ENCODE measurements around the gene ZC2HC1B.

Gene ZC2HC1B

DNA sequence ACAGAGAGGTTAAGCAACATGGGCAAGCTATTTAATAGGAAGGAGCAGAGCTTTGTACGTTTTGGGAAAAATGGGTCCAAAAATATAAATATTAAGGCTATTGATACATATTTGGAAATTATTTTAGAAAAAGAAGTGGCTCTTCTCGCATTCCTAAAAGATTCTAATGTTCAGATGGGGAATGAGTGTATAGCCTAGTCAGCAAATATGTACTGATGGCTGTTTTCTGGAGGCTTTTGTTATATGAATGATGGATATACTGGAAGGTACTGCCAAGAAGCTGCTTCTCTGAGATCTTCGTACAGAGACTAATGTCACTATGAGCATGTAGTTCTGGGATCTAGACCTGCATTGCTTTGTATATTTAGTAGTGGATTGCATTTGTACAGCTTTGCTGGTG lies 72.1 kb downstream of the ZC2HC1B start:
- DNase-seq (ENCODE audit: low spot score), result no peak

DNA sequence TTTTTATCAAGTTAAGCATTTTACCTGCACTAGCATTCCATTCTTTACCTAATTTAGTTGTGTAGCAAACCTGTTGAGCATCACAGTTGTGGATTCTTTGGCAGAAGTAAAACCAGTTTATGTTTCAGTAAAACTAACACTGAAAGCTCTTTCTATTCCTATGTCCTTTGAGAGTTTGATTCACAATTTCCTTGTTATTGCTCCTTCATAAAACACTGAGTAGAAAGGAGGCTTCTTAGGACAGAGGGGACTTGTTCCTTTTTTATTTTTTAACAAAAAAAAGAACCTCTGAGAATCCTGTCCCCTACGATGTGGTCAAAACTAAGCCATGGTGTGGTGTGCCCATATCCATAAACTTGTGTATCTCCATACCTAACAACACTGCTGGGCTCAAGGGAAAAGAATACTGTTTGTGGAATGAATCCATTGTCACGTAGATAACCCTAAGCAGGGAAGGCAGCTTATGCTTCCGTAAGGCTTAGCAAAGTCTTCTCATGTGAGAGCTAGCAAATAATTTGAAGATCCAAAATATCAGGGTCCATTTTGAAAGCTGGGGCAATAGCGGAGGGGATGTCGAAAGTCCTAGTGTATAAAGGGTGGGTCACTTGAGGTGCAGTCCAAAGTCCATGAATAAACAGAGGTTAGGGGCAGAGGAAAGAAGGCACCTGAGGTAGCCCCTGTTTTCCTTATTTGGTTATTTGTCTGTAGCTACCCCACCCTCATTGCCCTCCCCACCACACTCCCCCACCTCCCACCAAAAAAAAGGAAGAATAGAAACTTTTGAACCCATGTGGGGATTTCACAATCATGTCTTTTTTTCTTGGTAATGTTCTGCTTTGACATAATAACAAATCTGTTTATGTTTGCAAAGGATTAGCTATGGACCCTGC lies 72.7 kb downstream of the ZC2HC1B start:
- DNase-seq (ENCODE audit: low spot score), result no peak

DNA sequence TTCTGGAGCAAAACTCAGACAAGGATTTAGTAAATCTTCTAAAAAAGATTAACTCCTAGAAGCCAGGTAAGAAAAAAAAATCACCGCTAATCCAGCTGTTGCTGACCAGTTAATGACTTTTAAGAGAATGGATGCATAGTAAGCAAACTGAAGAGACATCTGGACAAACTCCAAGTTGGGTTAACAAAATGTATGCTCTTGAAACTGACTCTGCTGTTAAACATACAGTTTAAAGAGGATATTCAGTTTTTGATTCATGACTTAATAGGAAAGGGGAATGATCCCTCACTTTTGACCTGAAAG lies 73.3 kb downstream of the ZC2HC1B start:
- DNase-seq (ENCODE audit: low spot score), result no peak

DNA sequence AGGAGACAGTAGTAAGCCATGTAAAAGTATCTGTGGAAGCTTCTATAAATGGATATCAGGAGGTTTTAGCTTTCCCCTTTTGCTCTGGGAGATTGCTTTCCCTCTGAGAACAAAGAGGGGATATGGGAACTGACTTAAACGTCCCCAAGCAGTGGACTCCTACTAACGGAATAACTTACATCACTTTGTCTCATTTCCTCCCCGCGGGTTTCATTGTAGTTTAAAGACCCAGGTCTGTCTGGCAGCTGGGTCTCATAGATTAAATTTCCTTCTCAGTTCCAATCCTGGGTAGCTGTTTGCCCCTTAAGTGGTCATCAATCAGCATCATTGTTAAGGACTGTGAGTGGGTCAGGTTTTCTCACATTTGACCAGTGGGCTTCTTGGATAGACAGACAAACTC lies 75.1 kb downstream of the ZC2HC1B start:
- DNase-seq (ENCODE audit: low spot score), result no peak

DNA sequence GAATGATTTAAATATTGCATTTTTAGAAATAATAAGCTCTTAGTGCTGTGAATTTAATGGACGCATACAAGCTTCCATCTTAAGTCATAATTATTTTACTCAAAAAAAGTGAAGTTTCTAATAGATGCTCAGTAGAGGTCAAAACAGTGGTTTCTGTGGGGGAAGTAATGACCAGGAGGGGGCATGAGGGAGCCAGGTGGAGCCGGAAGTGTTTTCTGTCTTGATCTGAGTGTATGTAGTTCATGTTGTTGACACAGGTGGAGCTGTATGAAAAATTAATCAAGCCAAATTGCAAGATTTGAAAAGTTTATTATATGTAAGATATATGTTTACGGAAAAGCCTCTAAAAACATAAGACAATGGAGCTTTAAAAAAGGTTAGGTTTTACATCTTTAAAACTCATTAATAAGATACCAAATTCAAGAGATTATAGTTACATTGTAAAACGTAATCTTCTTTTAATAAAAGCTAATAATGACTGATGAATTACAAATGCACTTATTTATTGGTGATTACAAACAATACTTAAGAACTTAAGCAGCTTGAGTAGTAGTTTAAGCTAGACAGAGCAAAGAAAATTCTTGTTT lies 75.8 kb downstream of the ZC2HC1B start:
- DNase-seq (ENCODE audit: low spot score), result peak; percentile 61

DNA sequence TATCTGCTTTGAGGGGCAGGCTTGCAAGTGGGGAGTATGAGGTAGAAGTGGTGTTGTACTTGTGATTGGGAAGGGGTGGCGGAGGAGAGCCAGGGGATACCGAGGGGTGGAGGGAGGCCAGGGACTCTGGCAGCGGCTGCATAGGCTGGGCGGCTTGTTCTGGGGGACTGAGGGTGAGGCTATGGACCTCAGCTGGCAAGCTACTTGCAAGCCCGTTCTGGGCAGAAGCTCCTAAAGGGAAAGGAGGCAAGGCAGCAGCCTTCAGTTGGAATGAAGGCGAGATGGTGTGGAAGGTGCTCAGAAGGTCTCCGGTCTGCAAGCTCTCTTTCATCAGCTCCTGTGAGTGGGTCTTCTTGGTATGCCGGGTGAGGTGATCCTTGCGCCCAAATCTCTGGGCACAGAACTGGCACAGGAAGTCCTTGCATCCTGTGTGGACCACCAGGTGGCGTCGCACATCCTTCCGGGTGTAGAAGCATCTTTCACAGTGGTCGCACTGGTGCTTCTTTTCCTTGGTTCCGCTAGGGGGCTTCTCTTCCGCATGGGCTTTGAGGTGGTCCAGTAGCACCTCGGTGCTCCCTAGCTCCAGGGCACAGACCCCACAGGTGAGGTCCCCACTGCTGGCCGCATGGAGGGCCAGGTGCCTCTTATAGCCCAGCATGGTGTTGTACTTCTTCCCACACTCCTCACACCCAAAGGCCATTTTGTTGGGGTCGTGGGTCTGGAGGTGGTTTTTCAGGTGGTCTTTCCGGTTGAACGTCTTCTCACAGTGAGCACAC lies 77.8 kb downstream of the ZC2HC1B start:
- DNase-seq (ENCODE audit: low spot score), result peak; percentile 50

DNA sequence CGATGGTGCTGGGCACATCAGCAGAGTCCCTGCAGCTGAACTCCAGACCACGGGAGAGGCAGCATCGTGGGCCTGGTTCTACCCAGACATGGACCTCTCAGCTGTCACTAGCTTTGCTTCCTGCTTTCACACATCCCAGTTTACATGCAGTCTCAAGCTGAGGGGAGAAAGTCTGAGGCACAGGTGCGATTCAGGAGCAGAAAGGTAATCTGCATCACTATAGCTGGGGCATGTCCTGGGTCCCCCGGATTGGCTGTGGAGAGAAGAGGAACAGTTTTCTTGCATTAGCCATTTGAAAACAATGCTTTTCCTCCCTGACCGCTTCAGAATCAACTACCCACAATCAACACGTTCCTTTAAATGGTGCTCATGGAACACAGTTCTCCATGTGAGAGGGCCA lies 83.9 kb downstream of the ZC2HC1B start:
- DNase-seq (ENCODE audit: low spot score), result no peak

DNA sequence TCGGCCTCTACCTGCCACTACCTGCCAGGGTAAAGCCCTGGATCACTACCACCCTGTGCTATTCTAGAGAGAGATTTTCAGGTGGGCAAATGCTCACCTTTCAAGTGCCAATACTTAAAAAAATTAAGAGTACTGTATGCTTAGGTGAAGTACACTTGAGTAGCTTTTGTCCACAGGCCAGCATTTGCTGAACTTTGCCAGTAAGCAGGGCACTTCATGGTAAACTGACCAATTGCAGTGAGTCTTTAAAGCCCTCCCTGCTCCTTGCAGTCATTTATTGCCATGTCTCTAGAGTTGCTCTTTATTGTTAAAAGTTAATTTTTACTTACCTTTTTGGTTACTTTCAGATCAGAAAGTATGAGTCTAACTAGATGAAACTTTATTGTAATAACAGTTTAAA lies 85.3 kb downstream of the ZC2HC1B start:
- DNase-seq (ENCODE audit: low spot score), result no peak

DNA sequence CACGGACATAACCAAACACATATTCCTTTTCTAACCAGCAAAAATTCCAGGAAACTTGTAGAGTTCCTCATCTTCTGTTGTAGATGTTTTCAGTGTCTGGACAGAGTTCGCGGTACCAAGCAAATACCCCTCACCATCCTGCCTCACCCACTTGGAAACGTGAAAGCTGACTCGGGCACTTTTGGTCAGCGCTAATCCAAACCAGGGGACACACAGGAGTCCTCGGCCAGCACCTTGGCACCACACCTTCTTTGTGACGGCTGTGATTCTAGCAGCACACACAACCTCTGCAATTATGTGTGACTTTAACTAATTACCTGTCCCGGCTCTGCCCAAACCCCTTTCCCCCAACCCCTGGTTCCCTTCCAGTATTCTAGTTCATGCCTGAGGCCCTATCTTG lies 85.7 kb downstream of the ZC2HC1B start:
- DNase-seq (ENCODE audit: low spot score), result no peak

DNA sequence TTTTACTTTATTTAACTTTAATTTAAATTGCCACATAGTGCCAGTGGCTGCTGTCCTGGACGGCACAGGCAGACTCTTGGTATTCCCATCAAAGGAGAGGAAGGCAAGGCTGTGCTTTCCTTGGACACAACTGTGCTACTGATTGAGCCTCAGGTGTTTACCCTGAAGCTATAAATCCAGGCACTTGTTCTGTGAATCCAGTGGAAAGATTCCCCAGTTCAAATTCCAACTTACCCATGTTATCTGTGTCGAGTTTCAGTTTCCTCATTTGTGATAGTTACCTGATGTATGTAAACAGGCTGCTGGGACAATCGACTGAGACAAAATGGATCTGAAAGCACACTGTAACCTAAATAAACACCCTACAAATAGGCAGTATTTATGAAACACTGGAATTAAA lies 86.6 kb downstream of the ZC2HC1B start:
- DNase-seq (ENCODE audit: low spot score), result no peak

DNA sequence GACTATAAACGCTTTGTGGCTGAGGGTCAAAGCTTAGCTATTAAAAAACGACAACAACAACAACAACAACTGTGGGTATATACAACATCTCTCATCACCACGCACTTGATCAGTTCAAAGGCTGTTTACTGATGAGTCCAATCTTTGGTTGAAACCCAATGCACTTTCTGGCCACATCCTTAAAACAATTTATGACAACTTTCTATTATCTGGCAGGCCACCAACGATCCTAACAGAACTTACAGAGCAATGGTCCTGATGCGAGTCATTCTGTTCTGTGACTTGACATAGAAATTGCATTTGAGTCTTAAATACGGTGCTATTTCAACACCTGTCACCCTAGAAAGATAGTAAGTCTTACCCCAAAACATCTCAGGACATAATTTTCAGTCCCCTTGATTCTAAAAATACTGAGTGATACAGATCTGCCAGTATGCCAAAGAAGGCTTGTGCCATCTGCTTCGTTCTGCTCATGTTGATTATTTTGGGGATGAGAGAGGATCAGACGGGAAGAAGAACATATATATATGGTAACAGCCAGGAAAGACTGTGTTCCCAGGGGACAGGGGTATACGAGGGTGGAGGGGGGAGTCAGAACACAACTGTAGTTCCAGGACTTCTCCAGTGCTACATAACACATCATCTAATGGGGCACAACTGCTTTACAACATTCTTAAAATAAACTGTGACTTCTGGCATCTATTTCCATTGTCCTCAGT lies 87.9 kb downstream of the ZC2HC1B start:
- DNase-seq (ENCODE audit: low spot score), result no peak

DNA sequence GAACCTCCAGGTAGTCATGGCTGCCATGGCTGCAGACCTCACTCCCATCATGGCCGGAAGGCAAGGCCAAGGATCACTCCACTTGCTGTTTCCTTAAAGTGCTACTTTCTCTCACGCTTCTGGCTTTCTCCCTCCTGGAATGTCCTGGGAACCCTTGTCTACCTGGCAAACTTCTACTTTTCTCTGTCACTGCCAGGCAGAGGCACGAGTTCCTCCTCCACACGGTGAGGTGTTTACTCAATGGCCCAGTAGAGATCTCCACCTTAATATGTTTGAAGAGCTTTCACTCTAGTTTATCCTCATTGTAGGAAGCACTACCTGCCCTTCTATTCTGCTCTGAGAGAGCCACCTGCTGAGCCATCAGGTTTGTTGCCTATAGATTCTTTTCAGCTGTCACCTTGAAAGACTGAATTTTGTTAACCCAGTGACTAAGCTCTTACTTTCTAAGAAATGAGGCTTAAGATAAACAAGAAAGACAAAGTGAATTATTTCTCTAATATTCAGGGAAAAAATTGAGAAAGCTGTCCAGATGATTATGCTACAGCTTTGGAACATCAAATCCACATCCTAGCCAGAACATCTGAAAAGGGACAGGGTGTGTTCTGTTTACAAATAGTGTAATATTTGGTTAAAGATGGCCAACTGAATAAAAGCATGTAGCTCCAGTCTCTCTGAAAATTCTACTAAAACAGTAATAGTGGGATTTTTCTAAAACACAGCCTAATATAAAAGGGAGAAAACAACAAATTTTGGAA lies 88.8 kb downstream of the ZC2HC1B start:
- no peak for DNase-seq (ENCODE audit: low spot score)

DNA sequence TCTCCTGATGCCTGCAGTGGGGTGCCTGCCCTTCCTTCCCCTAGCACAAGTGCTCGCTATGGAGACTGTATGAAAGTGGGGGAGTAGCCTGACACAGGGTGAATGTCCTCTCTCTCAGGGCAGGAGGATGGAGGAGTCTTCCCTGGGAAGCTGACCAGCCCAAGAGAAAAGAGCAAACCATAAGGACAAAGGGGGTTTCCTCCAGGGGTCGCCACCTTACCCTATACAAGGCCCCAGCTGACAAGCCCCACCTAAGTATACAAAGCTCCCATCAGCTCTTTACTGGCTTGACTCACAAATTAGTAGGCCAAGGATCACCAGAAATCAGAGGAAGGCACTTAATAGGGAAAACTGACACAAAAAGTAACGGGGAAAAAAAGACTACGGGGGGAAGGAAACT lies 89.6 kb downstream of the ZC2HC1B start:
- no peak for DNase-seq (ENCODE audit: low spot score)

DNA sequence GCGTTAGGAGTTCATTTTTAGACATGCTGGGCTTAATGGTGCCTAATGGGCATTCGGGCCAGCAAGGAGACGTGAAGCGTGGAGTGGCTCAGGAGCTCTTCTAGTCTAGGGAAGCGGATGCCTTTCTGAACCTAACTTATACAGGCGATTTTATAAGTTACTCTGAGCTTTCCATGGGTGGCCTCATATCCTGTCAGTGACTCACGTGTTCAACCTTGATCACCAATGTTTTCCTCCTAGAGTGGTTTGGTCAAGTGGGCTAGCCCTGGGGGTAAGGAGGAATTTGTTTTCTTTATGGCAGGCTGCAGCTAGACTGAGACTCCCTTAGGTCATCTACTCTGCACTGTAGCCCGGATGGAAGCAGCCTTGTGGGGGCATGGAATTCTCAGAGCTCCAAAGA lies 91.7 kb downstream of the ZC2HC1B start:
- DNase-seq (ENCODE audit: low spot score), result no peak

DNA sequence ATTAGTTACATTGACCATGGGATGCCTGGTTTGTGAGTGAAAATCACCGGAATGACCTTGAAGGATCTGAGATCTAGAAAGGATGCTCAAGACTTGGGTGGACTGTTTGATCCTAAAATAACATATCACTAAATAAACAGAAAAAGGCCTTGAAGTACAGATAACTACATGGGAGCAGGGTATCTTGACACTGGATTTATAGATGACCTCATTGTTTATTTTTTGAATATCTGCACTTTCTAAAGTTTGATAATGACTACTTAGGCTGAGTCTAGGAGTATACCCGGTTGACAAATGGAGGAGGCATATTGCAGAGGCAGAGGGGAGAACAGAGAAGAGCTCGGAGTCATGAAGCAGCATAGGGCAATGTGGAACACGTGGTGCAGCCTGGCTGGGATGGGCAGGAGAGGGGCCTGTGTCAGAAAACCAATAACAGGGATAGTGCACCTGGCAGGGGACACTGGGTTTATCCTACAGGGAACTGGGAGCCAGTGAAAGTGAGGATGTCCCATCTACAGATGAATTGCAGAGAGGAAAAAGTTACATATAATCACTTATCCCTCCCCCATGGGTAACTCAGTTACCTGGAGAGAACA lies 93.5 kb downstream of the ZC2HC1B start:
- no peak for DNase-seq (ENCODE audit: low spot score)

DNA sequence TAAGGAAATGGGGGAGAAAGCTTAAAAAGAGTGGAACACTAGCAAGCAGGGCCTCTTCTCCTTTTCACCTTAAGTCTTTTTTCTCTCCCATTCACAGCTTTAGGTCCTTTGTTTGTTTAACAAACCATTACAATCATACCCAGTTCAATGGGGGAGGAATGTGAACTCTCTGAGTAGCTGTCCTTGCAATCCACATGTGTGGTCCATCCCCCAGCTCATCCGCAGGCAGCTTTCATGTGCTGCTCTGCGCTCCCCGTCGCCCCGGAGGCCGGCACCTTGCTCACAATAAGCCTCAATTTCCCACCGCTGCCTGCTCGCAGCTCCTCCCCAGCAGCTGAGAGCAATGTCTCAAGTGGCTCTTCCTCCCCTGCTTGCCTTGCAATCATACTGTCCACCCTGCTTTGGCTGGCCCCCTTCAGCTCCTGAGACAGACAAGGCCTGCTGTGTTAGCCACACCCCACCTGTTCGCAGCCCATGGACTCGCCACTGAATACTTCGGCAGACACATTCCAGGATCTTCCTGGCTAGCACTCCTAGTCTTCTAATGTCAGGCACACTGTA lies 94.6 kb downstream of the ZC2HC1B start:
- no peak for DNase-seq (ENCODE audit: low spot score)

DNA sequence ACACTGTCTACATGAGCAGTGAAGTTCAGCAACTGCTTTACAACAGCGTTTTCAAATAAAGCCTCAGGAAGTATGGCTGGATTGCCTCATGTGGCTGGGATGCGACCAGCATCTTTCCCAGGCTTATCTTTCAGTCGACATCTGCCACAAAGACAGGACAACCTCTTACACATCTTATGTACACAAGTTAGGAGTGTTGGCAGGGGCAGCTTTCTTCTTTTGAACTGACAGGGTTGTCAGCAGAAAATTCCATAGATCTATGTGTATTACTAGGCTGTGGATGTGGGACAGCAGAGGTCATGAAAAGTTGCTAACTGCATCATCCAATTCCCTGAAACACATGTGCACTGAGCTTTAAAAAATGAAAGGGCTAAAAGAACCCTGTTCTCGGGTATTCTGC lies 95.7 kb downstream of the ZC2HC1B start:
- DNase-seq (ENCODE audit: low spot score), result no peak

DNA sequence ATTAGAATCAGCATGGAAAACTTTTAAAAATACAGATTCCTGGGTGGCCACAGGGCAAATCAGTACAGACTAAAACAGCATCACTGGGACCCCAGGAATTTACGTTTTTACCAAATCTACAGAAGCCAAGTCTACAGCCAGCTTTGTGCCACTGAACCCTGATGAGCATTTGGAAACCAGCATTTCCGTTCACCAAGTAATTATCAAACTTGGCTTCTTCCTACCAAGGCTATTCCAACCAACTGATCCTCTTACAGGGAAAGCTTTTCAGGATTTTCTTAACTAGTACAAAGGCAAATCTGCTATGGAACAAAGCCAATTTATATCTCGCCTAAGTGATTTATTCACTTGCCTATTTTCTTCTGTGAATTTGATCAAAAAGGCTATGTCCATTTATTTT lies 96.8 kb downstream of the ZC2HC1B start:
- DNase-seq (ENCODE audit: low spot score), result no peak

DNA sequence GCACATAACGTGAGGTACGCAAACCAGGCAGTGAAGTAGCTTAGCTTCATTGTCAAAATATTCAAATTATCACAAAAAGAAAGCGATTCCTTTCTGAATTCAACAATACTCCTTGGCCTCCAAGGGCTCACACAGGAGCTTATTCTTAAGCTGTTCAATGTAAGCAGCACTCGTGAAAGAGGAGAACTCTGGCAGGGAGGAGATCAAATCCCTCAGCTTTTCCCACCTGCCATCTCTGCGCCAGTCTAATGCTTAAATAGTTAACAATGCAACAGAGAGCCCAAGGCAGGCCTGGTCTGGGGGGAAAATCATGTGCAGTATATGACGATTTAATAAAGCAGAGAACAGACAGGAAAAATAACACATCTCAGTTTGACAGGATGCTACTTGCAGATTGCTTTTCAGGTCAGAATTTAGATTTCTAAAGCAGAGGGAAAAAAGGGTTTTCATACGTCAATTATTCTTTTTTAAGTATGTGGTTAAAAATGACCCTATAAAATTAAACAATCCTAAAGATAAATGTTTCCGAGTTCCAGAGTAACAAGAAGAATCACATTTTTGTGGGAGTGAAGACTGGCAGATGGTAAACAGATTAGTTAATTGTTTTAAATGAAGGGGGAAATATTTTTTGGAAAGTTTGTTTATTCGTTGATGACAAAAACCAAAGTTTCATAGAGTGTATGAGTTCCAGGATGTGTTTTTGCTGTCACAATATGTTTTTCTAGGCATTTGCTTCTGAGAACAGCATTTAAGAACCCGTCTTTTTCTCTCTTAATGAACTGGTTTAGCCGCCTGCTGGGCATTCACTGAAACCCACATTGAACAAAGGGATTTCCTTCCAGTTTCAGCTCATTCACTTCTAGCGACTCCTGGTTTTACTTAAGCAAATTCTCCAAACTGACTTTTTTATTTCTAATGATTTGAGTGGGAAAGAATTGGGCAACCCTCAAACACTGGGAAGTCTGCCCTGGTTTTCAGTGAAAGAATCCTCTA lies 97.9 kb downstream of the ZC2HC1B start:
- DNase-seq (ENCODE audit: low spot score), result no peak
